Prostate gland (tissue), 2 donors: ENCODE results near the gene CENPX. TPM values are rescaled to one million over a fixed set of nuclear protein-coding genes. Genes with fewer than 3 reads are reported as not detected.
A peak's percentile ranks its signal among the peaks of the same experiment; 100 is the strongest.

ENCODE experiments used
- DNase-seq: peaks from one replicate; pipeline ENCODE4 v3.0.0-alpha.2; 2019; ENCODE audit warnings: low spot score
- H3K27ac ChIP-seq, 2 donors: fragments of 200-600 bp; sonication (generic); 2 replicates each; pipeline ENCODE4 v1.5.1; 2017 to 2019
- H3K27me3 ChIP-seq: fragments of 200-600 bp; sonication (generic); replicated peaks from 2 replicates; pipeline ENCODE4 v1.5.1; 2019; ENCODE audit not compliant: insufficient read depth
- H3K36me3 ChIP-seq, 2 donors: fragments of 200-600 bp; sonication (generic); 1 replicate in 1 of 2; 2 replicates in 1 of 2; pipeline versions ENCODE4 v1.5.1 to v1.8.1; 2017 to 2019
- H3K4me1 ChIP-seq: fragments of 200-600 bp; sonication (generic); replicated peaks from 2 replicates; pipeline ENCODE4 v1.5.1; 2019
- H3K4me3 ChIP-seq, 2 donors: fragments of 200-600 bp; sonication (generic); 2 replicates each; pipeline ENCODE4 v1.5.1; 2017 to 2019
- H3K9me3 ChIP-seq: fragments of 200-600 bp; sonication (generic); 2 replicates; pipeline ENCODE4 v1.5.1; 2017
- CTCF ChIP-seq, 4 experiments: fragments of 200-600 bp in 2 of 4; fragments of 450-650 bp in 2 of 4; sonication (generic) in 2 of 4; IDR thresholded peaks; 1 replicate in 3 of 4; 2 replicates in 1 of 4; pipeline ENCODE4 v1.5.1; 2016 to 2019; ENCODE audit warnings: antibody characterized with exemption in 4 of 4, mild to moderate bottlenecking in 2 of 4, moderate library complexity in 2 of 4
- POLR2A ChIP-seq: fragments of 450-650 bp; IDR thresholded peaks from one replicate; pipeline ENCODE4 v1.6.1; 2016; ENCODE audit warnings: antibody characterized with exemption, mild to moderate bottlenecking
- POLR2AphosphoS5 ChIP-seq: sonication (generic); formaldehyde crosslinking; IDR thresholded peaks from one replicate; pipeline ENCODE4 v1.6.1; 2017; ENCODE audit warnings: antibody characterized with exemption
- WGBS: methylation state at CpG from one replicate; pipeline ENCODE4 v1.1.5; 2018; 5-methylcytosine and 5-hydroxymethylcytosine counted together
- intact Hi-C: fragments of 100-400 bp; cut with DNase I; formaldehyde crosslinking; loops from one replicate; pipeline ENCODE4 v1.14.2; 2022
- total RNA-seq, 2 donors: library from RNA; depleted of rRNA; stranded (reverse); fragments of >200 nt; gene quantifications; one replicate each; pipeline ENCODE4 v1.1.0, GENCODE V29; 2016

CENPX gene
- total RNA-seq, 2 donors from 2014 or later = 84.9 to 263 TPM

GRCh38 chr17:82030470-82031302, 8.0 kb upstream of the CENPX start:
- H3K4me3 ChIP-seq = peak overlapping the region; percentile 40 to 47
- H3K36me3 ChIP-seq = no peaks in the 10 kb centered on the region
- H3K27me3 ChIP-seq = no peaks in the 10 kb centered on the region
- peak; percentile 83 for DNase-seq
- intact Hi-C loops = loop anchor here (2.0 kb wide), 1 partner anchor 124 kb away; no protein-coding TSS in a partner anchor
- under 1% methylated on average over 35 of the region's 94 CpGs for WGBS
- TF ChIP-seq POLR2AphosphoS5 (peak; percentile 77), POLR2A (peak; percentile 11), CTCF (IDR thresholded peaks at IDR 0.05) (peak; percentile 88 to 99 (median 95))
- H3K27ac ChIP-seq = peak overlapping the region; percentile 87 to 88
- H3K9me3 ChIP-seq = no peaks in the 10 kb centered on the region
- peaks cover 15% of the 10 kb centered on the region for H3K4me1 ChIP-seq

- 61% methylated on average over 31 of the region's 31 CpGs for WGBS
- TF ChIP-seq POLR2A = no peak
- TF ChIP-seq CTCF (IDR thresholded peaks at IDR 0.05) = no peak
- TF ChIP-seq POLR2AphosphoS5 = no peak
- H3K9me3 ChIP-seq = no peaks in the 10 kb centered on the region
- H3K27me3 ChIP-seq = no peaks in the 10 kb centered on the region
- no peak for DNase-seq
- H3K36me3 ChIP-seq = no peaks in the 10 kb centered on the region
- intact Hi-C loops = loop anchor here (2.0 kb wide), 1 partner anchor 125 kb away; no protein-coding TSS in a partner anchor
- H3K27ac ChIP-seq = peak overlapping the region; percentile 87 to 88
- peak overlapping the region in 1 of 2 donors; percentile 40 for H3K4me3 ChIP-seq
- H3K4me1 ChIP-seq = peaks cover 12% of the 10 kb centered on the region
These were observed 7.4 kb upstream of the CENPX start for GRCh38 chr17:82029990-82030469.

- intact Hi-C loops = no loop called here
- no peak for DNase-seq
- no peak overlapping the region for H3K4me3 ChIP-seq
- peak overlapping the region in 1 of 2 donors; percentile 87 for H3K27ac ChIP-seq
- WGBS = 74% methylated on average over 16 of the region's 16 CpGs
- no peaks in the 10 kb centered on the region for H3K36me3 ChIP-seq
- H3K27me3 ChIP-seq = no peaks in the 10 kb centered on the region
- peaks cover 12% of the 10 kb centered on the region for H3K4me1 ChIP-seq
- no peaks in the 10 kb centered on the region for H3K9me3 ChIP-seq
- TF ChIP-seq CTCF (IDR thresholded peaks at IDR 0.05) = no peak
- TF ChIP-seq POLR2A = no peak
- no peak for TF ChIP-seq POLR2AphosphoS5
These were observed 6.7 kb upstream of the CENPX start for GRCh38 chr17:82029391-82029790.

- 100% methylated on average over 3 of the region's 9 CpGs for WGBS
- no peak for DNase-seq
- intact Hi-C loops = no loop called here
- no peaks in the 10 kb centered on the region for H3K27me3 ChIP-seq
- no peaks in the 10 kb centered on the region for H3K9me3 ChIP-seq
- no peaks in the 10 kb centered on the region for H3K36me3 ChIP-seq
- no peak for TF ChIP-seq CTCF (IDR thresholded peaks at IDR 0.05)
- no peak for TF ChIP-seq POLR2AphosphoS5
- TF ChIP-seq POLR2A = no peak
- peak overlapping the region in 1 of 2 donors; percentile 87 for H3K27ac ChIP-seq
- no peak overlapping the region for H3K4me3 ChIP-seq
- peaks cover 16% of the 10 kb centered on the region for H3K4me1 ChIP-seq
These were observed 6.3 kb upstream of the CENPX start for GRCh38 chr17:82028966-82029365.
